Skin of body (tissue), 2 donors: Measurements from ENCODE around the gene SKI. TPM values are rescaled to one million over a fixed set of nuclear protein-coding genes. Genes with fewer than 3 reads are reported as not detected.

ENCODE experiments used
- DNase-seq: peaks from one replicate; lab custom pipeline; 2025; lab: John Stamatoyannopoulos, UW
- total RNA-seq: library from RNA; depleted of rRNA; stranded (reverse); fragments of >200 nt; gene quantifications from one replicate; pipeline ENCODE4 v1.2.3, GENCODE V29; 2014

The SKI gene
- total RNA-seq = 28.4 TPM

GRCh38 chr1:2228157-2228594, at the start of gene SKI:
Gene SKI (plus strand): TSS chr1:2228319. CDS start chr1:2228767, 448 bp downstream.
- DNase-seq = no peak

- DNase-seq = no peak
Measured at GRCh38 chr1:2178875-2179274, 49.2 kb upstream of the SKI start.

GRCh38 chr1:2179283-2180013, 48.7 kb upstream of the SKI start:
- no peak for DNase-seq

GRCh38 chr1:2180297-2181245, 47.5 kb upstream of the SKI start:
- DNase-seq = no peak

GRCh38 chr1:2181271-2181670, 46.8 kb upstream of the SKI start:
- DNase-seq = no peak

GRCh38 chr1:2181752-2182151, 46.4 kb upstream of the SKI start:
- DNase-seq = no peak

- DNase-seq = no peak
Measured at GRCh38 chr1:2182376-2182775, 45.7 kb upstream of the SKI start.

GRCh38 chr1:2183937-2184334, 44.2 kb upstream of the SKI start:
- DNase-seq = no peak

GRCh38 chr1:2184531-2184930, 43.6 kb upstream of the SKI start:
- no peak for DNase-seq

GRCh38 chr1:2184934-2185333, 43.2 kb upstream of the SKI start:
- DNase-seq = no peak

- DNase-seq = no peak
Measured at GRCh38 chr1:2185880-2186855, 42.0 kb upstream of the SKI start.

- no peak for DNase-seq
Measured at GRCh38 chr1:2186901-2187300, 41.2 kb upstream of the SKI start.

GRCh38 chr1:2187619-2188018, 40.5 kb upstream of the SKI start:
- no peak for DNase-seq

GRCh38 chr1:2188336-2188735, 39.8 kb upstream of the SKI start:
- no peak for DNase-seq

GRCh38 chr1:2189459-2190425, 38.4 kb upstream of the SKI start:
- peak; percentile 52 for DNase-seq

GRCh38 chr1:2190491-2190976, 37.6 kb upstream of the SKI start:
- DNase-seq = no peak

- DNase-seq = peak; percentile 45
Measured at GRCh38 chr1:2192031-2192995, 35.8 kb upstream of the SKI start.

- DNase-seq = no peak
Measured at GRCh38 chr1:2193514-2194281, 34.4 kb upstream of the SKI start.
